Skeletal muscle tissue (tissue), 4 donors: ENCODE results near the gene GATAD2A. TPM values are rescaled to one million over a fixed set of nuclear protein-coding genes. Genes with fewer than 3 reads are reported as not detected.
A peak's percentile ranks its signal among the peaks of the same experiment; 100 is the strongest.
"Not testable (repeated sequence)": the region's sequence is repeated elsewhere in the genome, so short reads cannot be mapped to it uniquely, and the experiment has no call there.

Experiments
- H3K27ac ChIP-seq: one replicate; pipeline ENCODE4 v1.7.0; 2013; ENCODE audit warnings: mild to moderate bottlenecking, low read depth, low read length, inconsistent platforms
- H3K27me3 ChIP-seq, 3 donors: one replicate each; pipeline ENCODE4 v1.7.0; 2013; ENCODE audit warnings: low read length in 3 of 3; ENCODE audit not compliant: control insufficient read depth in 3 of 3, insufficient read depth in 3 of 3
- H3K36me3 ChIP-seq, 3 donors: one replicate each; pipeline ENCODE4 v1.7.0; 2013; ENCODE audit warnings: low read length in 3 of 3; ENCODE audit not compliant: control insufficient read depth in 3 of 3, insufficient read depth in 3 of 3
- H3K4me1 ChIP-seq, 3 donors: one replicate each; pipeline ENCODE4 v1.7.0; 2013; ENCODE audit warnings: low read length in 3 of 3, mild to moderate bottlenecking in 3 of 3; ENCODE audit not compliant: control insufficient read depth in 3 of 3, insufficient read depth in 3 of 3
- H3K4me3 ChIP-seq, 3 donors: one replicate each; pipeline ENCODE4 v1.7.0; 2013; ENCODE audit warnings: low read length in 3 of 3
- H3K9ac ChIP-seq, 3 donors: one replicate each; pipeline ENCODE4 v1.7.0; 2013; ENCODE audit warnings: low read length in 3 of 3, mild to moderate bottlenecking in 3 of 3, moderate library complexity in 2 of 3, low read depth in 1 of 3
- H3K9me3 ChIP-seq, 3 donors: one replicate each; pipeline ENCODE4 v1.7.0; 2013; ENCODE audit warnings: low read length in 3 of 3; ENCODE audit not compliant: control insufficient read depth in 3 of 3
- total RNA-seq: library from RNA; depleted of rRNA; stranded (reverse); fragments of >200 nt; gene quantifications from one replicate; pipeline ENCODE4 v1.2.3, GENCODE V29; 2014
- donor health status: Osteomylitis.

GATAD2A gene
- total RNA-seq, 1 donor from 2014 or later, result 19.8 TPM

GRCh38 chr19:19372656-19373416 lies 32.6 kb upstream of the GATAD2A start:
- Histone ChIP-seq H3K4me3 (peak overlapping the region in 2 of 3 donors; percentile 41 to 56), H3K27ac (peak overlapping the region; percentile 63)

GRCh38 chr19:19379527-19379926 lies 25.9 kb upstream of the GATAD2A start:
- Histone ChIP-seq H3K9me3 (no peaks in the 10 kb centered on the region), H3K4me1 (peaks cover 3 to 11% (median 11%) of the 10 kb centered on the region in 3 donors), H3K27ac (no peak overlapping the region), H3K27me3 (no peaks in the 10 kb centered on the region), H3K9ac (no peak overlapping the region), H3K36me3 (no peaks in the 10 kb centered on the region), H3K4me3 (no peak overlapping the region)

More at GRCh38 chr19:19372656-19373416, 32.6 kb upstream of the GATAD2A start:
- Histone ChIP-seq H3K4me1 (peaks cover 3 to 7% (median 7%) of the 10 kb centered on the region in 3 donors), H3K36me3 (no peaks in the 10 kb centered on the region), H3K9ac (no peak overlapping the region), H3K27me3 (no peaks in the 10 kb centered on the region), H3K9me3 (no peaks in the 10 kb centered on the region)

- not testable (repeated sequence) for H3K27ac ChIP-seq, H3K36me3 ChIP-seq, H3K4me3 ChIP-seq, H3K27me3 ChIP-seq, H3K9ac ChIP-seq, H3K9me3 ChIP-seq
- H3K4me1 ChIP-seq, result peaks cover 8 to 17% (median 15%) of the 10 kb centered on the region in 3 donors
These were observed 25.2 kb upstream of the GATAD2A start for GRCh38 chr19:19380316-19380715.

- H3K9me3 ChIP-seq, result no peaks in the 10 kb centered on the region
- no peak overlapping the region for H3K9ac ChIP-seq
- no peak overlapping the region for H3K4me3 ChIP-seq
- H3K36me3 ChIP-seq, result no peaks in the 10 kb centered on the region
- H3K4me1 ChIP-seq, result peaks cover 9 to 19% (median 16%) of the 10 kb centered on the region in 3 donors
- H3K27me3 ChIP-seq, result no peaks in the 10 kb centered on the region
- no peak overlapping the region for H3K27ac ChIP-seq
These were observed 24.2 kb upstream of the GATAD2A start for GRCh38 chr19:19381007-19381926.

- H3K27me3 ChIP-seq, result no peaks in the 10 kb centered on the region
- no peak overlapping the region for H3K9ac ChIP-seq
- no peaks in the 10 kb centered on the region for H3K9me3 ChIP-seq
- H3K27ac ChIP-seq, result no peak overlapping the region
- H3K4me3 ChIP-seq, result no peak overlapping the region
- H3K36me3 ChIP-seq, result no peaks in the 10 kb centered on the region
- H3K4me1 ChIP-seq, result peaks cover 17 to 27% (median 25%) of the 10 kb centered on the region in 3 donors
These were observed 23.4 kb upstream of the GATAD2A start for GRCh38 chr19:19382118-19382517.

- no peaks in the 10 kb centered on the region for H3K27me3 ChIP-seq
- peaks cover 25 to 37% (median 31%) of the 10 kb centered on the region in 3 donors for H3K4me1 ChIP-seq
- H3K4me3 ChIP-seq, result peak overlapping the region; percentile 63 to 72 (median 67)
- no peaks in the 10 kb centered on the region for H3K36me3 ChIP-seq
- peak overlapping the region; percentile 90 to 93 (median 90) for H3K9ac ChIP-seq
- no peaks in the 10 kb centered on the region for H3K9me3 ChIP-seq
- H3K27ac ChIP-seq, result peak overlapping the region; percentile 88
These were observed 21.0 kb upstream of the GATAD2A start for GRCh38 chr19:19384486-19384885.

- Histone ChIP-seq H3K27ac (peak overlapping the region; percentile 88), H3K27me3 (no peaks in the 10 kb centered on the region), H3K9me3 (no peaks in the 10 kb centered on the region), H3K36me3 (no peaks in the 10 kb centered on the region), H3K9ac (peak overlapping the region; percentile 90 to 93 (median 90)), H3K4me3 (peak overlapping the region; percentile 67 to 77 (median 67)), H3K4me1 (peaks cover 33 to 45% (median 38%) of the 10 kb centered on the region in 3 donors)
These were observed 20.2 kb upstream of the GATAD2A start for GRCh38 chr19:19385131-19385895.

- peak overlapping the region; percentile 67 to 77 (median 74) for H3K4me3 ChIP-seq
- H3K9me3 ChIP-seq, result no peaks in the 10 kb centered on the region
- no peaks in the 10 kb centered on the region for H3K27me3 ChIP-seq
- peak overlapping the region; percentile 87 to 92 (median 90) for H3K9ac ChIP-seq
- H3K36me3 ChIP-seq, result no peaks in the 10 kb centered on the region
- H3K27ac ChIP-seq, result peak overlapping the region; percentile 88
- peaks cover 33 to 46% (median 40%) of the 10 kb centered on the region in 3 donors for H3K4me1 ChIP-seq
These were observed 19.3 kb upstream of the GATAD2A start for GRCh38 chr19:19385896-19386869.
